SK-N-DZ (cell line): ENCODE measurements around the gene BABAM2. TPM values are rescaled to one million over a fixed set of nuclear protein-coding genes. Genes with fewer than 3 reads are reported as not detected.
"Not testable (repeated sequence)": the region's sequence is repeated elsewhere in the genome, so short reads cannot be mapped to it uniquely, and the experiment has no call there.

ENCODE experiments used
- DNase-seq: peaks from one replicate; pipeline ENCODE4 v3.0.0-alpha.2; 2015; ENCODE audit warnings: low spot score
- polyA plus RNA-seq, 2 experiments: library from polyadenylated mRNA; depleted of rRNA; stranded (reverse); fragments of >200 nt; gene quantifications; 2 replicates each; pipeline ENCODE4 v1.2.3, GENCODE V29; 2014

Gene BABAM2
- 19.3 and 25.0 TPM in 2 replicates for polyA plus RNA-seq (2014; cell fraction: cytosol; rRNA removed)
- 7.1 and 9.3 TPM in 2 replicates for polyA plus RNA-seq (2014; cell fraction: nucleus; rRNA removed)

DNA sequence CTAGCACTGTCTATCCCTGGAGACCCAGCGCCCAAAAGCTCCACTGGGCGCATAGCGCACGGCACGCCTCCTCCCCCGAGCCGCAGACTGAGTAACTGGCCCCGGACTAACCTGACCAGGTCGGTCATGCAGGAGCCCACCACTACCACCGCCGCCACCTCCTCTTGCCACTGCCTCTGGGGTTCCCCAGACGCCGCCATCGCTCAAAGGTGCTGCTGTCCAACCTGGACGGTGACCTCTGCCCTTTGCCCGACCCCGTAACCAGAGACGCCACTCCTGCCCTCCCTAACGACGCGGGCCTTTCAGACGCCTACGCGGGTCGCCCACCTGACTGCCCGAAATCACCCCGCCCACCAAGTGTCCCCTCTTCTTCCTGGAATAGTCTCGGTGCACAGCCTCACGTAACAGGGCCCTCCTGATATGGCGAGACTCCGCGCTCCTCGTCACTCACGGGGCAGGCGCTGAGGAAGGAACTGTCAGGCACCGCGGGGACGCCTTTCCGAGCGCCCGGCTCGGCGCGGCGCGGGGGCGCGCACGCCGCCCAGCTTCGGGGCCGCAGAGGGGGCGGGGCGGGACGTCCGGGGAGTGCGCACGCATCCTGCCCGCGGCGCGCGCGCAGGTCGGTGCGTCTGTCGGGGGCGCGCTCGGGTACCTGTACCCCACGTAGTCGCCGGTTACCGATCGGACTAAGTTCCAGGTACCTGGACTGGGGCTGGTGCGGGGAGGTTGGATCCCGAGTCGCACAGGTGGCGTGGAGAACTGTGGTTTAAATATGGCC lies at the start of gene BABAM2, which contains the start of gene RBKS:
TSS of gene BABAM2 (plus strand) at position 584 of the 778 bp plus-strand sequence. CDS start 3,828 bp downstream, outside the sequence.
TSS of gene RBKS (minus strand) at position 242 of the 778 bp plus-strand sequence. CDS start at position 200, 42 bp downstream.
- DNase-seq, result peak; percentile 70

GRCh38 chr2:27842894-27843293 lies 47.6 kb upstream of the BABAM2 start:
- no peak for DNase-seq

DNA sequence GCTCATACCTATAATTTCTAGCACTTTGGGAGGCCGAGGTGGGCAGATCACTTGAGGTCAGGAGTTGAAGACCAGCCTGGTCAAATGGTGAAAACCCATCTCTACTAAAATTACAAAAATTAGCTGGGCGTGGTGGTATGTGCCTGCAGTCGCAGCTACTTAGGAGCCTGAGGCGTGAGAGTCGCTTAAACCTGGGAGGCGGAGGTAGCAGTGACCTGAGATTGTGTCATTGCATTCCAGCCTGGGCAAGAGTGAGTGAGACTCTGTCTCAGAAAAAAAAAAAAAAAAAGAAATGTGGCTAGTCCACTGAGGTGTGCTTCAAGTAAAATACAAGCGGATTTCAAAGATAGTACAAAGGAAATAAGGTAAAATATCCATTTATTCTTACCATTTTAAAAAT lies 46.5 kb upstream of the BABAM2 start:
- DNase-seq, result no peak

DNA sequence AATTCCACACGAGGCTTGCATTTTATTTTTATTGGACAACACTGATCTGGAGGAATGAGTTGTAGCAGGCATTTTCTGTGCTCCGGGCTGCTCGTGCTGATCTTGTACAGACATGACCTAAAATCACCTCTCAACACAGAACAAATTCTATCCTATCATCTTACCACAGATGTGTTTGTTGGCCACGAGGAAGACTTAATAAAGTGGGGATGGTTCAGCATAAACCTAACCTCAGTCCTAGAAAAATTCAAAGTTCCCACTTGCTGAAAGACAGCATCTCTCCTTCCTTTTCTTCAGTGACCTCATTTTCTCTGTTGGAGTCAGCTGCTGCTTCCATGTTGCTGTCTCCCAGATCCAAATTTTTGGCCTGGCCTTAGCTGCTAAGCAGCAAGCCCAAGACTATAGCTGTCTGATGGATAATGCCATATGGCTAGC lies 45.7 kb upstream of the BABAM2 start:
- no peak for DNase-seq

DNA sequence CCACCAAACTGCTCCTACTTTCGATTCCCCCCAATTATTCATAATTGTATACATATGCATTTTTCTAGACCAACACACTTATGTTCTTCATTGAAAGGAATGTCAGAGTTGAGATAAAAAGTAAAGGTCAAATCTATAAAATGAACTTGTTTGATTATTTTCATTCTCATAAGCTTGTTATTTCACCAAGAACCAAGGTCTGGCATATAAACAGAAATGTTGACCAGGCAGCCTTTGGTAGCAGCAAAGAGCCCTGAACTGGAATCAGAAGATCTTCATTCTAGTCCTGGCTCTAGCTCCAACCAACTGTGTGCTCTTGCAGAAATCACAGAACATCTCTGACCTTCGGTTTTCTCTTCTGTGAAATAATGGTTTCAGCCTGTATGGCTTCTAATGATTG lies 43.2 kb upstream of the BABAM2 start:
- DNase-seq, result no peak

DNA sequence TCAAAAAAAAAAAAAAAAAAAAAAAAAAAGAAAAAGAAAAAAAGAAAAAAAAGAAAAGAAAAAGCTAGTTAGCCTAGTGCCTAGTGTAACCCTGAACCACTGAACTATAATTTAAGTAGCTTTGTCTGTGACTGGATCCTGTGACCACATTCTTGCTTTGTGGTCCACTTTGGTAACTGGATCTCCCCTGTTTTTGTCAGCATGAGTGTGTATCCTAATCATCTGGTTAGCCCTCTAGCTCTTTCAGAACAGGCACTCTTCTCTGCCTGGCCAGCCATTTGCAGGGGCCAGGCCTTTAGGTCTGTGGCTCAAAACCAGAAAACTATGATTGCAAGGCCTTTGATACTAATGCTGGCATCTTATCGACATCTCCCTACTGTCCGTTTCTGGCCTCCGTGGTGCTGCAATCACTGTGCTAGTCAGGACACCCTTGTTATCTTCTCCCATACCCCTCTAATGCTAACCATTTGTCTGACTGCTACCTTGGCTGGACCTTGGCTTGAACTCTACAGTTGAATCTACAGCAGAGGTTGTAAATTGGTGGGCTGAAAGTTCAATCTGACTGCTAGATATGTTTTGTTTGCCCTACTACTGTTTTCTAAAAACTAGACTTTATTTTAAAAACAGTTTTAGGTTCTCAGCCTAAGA lies 40.8 kb upstream of the BABAM2 start:
- no peak for DNase-seq

DNA sequence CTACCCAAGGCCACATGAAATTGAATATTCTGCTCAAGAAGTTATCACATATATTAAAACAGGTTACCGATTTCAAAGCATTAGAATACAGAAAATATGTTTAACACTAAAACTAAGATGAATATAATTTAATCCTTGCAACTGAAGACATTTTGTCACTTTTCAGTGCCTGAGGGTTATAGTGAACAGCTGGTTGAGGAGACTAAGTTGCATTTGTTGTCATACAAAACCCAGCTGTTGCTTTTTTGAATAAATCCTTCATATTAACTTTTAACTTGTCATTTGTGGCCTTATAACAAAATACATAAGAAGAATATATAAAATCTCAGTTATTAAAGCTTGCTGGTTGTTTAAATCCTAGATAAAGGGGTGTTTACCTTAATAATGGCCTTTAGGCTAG lies 37.8 kb upstream of the BABAM2 start:
- DNase-seq, result no peak

- DNase-seq, result no peak
Measured at GRCh38 chr2:27854229-27854862, 36.2 kb upstream of the BABAM2 start.

GRCh38 chr2:27855476-27855875 lies 35.1 kb upstream of the BABAM2 start:
- no peak for DNase-seq

DNA sequence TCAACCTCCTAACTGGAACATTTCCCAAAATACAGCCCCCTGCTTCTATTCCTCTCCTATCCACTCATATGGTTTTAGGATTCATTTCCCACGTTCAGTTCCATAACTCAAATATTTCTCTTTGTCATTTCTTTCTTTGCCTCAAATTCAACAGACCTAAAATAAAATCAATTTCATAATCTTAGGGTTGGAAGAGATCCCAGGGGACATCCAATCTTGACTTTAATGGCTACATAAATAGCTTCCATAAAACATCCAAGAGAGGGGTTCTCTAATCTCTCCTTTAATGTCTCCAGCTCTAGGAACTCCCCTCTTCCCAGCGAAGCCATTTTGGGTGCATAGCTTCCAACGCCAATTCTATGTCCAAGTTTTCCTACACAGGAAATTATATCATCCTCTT lies 34.1 kb upstream of the BABAM2 start:
- no peak for DNase-seq

DNA sequence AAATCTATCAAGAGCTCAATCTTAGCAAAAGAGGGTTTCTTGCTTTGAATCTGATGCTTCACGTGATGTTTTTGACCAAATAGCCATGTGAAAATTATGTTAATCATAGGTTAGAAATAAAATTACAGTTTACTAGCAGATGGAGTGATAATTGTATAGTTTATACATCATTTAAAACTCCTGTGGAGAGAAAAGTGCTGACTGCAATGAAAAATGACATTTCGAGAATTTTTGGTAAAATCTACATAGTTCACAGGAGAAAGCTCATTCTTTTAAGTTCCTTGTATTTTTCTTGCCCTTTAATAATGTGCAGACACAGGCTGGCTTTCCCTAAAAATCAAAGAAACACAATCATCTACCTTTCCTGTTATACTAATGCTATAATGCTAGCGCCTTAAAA lies 33.6 kb upstream of the BABAM2 start:
- no peak for DNase-seq

DNA sequence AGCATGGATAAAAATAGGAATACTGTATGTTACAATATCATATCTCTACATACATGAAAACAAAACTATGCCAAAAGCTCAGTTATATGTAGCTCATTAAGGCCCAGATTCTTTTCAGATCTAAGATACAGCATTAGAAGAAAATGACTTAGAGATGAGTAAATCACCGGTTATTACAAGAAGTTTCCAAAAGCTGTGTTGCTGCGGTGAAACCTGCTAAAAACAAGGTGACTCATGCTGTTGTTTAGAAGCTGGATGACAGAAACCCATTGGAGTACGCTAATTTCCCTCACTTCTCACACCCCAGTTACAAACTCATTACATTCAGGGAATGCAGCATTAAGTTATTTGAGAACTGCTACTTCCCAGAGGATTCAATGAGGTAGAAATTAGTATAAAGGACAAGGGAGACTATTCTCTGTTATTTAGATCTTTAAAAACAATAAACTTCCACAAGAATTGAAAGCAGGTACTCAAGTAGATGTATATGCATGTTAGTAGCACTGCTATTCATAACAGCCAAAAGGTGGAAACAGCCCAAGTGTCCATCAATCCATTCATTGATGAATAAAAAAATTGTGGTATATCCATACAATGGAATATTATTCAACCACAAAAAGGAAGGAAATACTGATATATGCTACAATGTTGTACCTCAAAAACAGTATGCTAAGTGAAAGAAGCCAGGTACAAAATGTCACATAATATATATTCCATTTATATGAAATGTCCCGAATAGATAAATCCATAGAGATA lies 32.9 kb upstream of the BABAM2 start:
- no peak for DNase-seq

DNA sequence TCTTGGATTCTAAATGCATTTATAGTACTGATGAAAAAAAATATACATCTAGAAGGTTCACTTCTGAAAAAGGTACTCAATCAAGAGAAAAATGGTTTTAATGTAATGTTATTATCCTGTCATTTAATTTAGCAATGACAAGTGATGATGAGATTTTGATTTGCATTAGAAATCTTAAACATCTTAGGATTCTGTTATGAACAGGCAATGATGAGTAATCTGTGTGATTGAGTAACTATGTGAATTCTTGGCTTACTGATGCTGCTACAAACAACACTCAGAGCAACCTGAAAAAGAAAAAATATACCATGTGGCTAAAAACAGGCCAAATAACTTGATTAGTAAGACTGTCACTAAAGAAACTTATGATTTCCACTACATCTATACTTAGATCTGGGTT lies 30.4 kb upstream of the BABAM2 start:
- DNase-seq, result no peak

GRCh38 chr2:27863146-27863545 lies 27.4 kb upstream of the BABAM2 start:
- DNase-seq, result no peak

- DNase-seq, result not testable (repeated sequence)
Measured at GRCh38 chr2:27863955-27864354, 26.6 kb upstream of the BABAM2 start.

- no peak for DNase-seq
Measured at GRCh38 chr2:27866237-27866636, 24.3 kb upstream of the BABAM2 start.

GRCh38 chr2:27869763-27870162 lies 20.8 kb upstream of the BABAM2 start:
- no peak for DNase-seq

DNA sequence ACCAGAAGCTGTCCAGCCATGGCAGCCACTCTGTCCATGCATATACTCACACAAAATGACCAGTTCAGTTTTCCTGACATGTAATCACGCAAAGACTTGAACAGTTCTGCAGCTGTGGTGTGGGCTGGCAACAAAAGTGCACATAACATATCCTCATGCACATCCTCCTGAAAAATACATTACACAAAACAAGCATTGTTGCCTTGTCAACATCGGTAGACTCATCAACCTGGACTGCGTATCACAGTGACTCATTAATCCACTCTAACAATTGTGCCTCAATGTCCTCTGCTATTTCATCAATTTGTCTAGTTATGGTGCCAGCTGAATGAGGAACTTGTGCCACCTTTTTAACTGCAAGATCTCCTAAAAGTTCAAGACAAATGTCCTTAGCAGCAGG lies 19.8 kb upstream of the BABAM2 start:
- no peak for DNase-seq

DNA sequence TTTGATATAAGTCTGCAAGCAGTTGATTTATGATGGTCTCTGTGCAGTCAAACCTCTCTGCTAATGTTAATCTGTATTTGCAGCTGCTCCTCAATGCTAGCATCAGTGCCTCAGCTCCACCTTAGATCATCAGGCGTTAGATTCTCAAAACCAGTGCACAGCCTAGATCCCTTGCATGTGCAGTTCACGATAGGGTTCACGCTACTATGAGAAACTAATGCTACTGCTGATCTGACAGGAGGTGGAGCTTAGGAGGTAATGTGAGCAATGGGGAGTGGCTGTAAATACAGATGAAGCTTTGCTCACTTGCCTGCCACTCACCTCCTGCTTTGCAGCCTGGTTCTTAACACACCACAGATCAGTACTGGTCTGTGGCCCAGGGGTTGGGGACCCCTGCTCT lies 18.7 kb upstream of the BABAM2 start:
- peak; percentile 22 for DNase-seq

DNA sequence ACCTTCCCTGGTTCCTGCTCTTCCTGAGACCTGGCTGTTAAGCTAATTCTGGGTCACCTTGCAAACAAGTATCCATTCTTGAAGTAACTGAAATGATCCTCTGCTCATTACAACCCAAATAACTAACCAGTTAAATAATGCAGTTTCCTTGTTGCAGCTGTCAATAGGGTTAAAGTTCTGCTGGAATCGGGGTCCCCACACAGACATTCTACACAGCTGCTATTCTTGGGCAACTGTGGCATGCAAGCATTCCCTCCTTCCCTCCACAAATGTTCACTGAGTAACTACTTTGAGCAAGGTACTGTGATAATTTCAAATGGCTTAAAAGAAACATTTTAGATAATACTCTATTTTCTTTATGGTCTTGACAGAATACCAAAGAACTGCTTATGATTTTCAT lies 17.4 kb upstream of the BABAM2 start:
- DNase-seq, result no peak

- DNase-seq, result no peak
Measured at GRCh38 chr2:27875089-27875881, 15.2 kb upstream of the BABAM2 start.
